GM18502 (cell line): ENCODE data around the gene RHAG.

ENCODE experiments used
- ATAC-seq: cut with Tn5 transposase; IDR thresholded peaks from one replicate; pipeline ENCODE4 v1.9.1; 2021; ENCODE audit warnings: mild to moderate bottlenecking; ENCODE audit not compliant: unreplicated experiment, poor library complexity

RHAG gene

GRCh38 chr6:49570474-49571079, 66.1 kb downstream of the RHAG start:
- ATAC-seq = no peak

GRCh38 chr6:49565855-49566254, 70.8 kb downstream of the RHAG start:
- no peak for ATAC-seq

- ATAC-seq = no peak
Observed at GRCh38 chr6:49565261-49565660, 71.4 kb downstream of the RHAG start.

GRCh38 chr6:49564552-49564951, 72.1 kb downstream of the RHAG start:
- ATAC-seq = no peak

GRCh38 chr6:49563006-49563886, 73.4 kb downstream of the RHAG start:
- ATAC-seq = no peak

- no peak for ATAC-seq
Observed at GRCh38 chr6:49558238-49558637, 78.4 kb downstream of the RHAG start.

- no peak for ATAC-seq
Observed at GRCh38 chr6:49557177-49557576, 79.5 kb downstream of the RHAG start.

GRCh38 chr6:49556429-49556837, 80.2 kb downstream of the RHAG start:
- no peak for ATAC-seq

GRCh38 chr6:49555951-49556350, 80.7 kb downstream of the RHAG start:
- no peak for ATAC-seq
